GM18873 (cell line): ENCODE measurements around the gene AOX1.
"Not testable (repeated sequence)": the region's sequence is repeated elsewhere in the genome, so short reads cannot be mapped to it uniquely, and the experiment has no call there.

Source experiments
- ATAC-seq: cut with Tn5 transposase; IDR thresholded peaks from one replicate; pipeline ENCODE4 v1.9.1; 2021; ENCODE audit warnings: mild to moderate bottlenecking, moderate library complexity, moderate number of reproducible peaks; ENCODE audit not compliant: unreplicated experiment, low FRiP score

AOX1 gene

DNA sequence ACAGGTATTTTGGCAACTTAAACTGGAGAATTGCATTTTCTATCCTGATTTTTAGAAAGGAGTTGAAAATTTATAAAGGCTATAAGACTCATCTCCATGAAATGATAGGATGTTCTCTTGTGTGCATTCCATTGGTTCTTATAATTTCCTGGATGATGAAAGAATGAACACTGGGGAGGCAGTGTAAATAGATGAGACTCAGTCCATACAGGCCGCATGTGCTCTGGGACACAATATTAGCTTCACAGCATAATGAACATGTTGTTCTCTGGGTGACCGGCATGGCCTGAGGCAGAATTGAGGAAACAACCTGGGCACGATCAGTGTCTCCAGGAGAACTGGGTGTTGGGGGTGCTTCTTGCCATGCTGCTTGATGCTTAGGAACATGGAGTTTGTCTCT is 38.8 kb downstream of the AOX1 start:
- ATAC-seq: no peak

DNA sequence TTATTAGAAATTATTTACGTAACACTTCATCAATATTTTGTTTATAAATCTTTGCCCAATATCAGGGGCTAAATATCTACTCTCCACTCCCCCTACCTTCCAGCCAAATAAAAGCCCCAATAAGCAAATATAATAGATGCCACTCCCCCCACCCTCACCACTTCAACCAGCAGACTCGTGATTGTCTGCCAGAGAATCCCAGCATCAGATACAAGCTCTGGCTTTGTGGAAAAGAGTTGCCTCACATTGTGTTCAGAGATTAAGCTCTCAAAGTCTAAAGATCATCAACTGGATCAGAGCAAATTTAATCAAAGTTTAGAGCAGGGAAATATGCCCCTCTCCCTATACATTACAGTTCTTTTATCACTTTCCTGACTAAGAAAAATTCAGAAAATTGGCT is 39.5 kb downstream of the AOX1 start:
- no peak for ATAC-seq

DNA sequence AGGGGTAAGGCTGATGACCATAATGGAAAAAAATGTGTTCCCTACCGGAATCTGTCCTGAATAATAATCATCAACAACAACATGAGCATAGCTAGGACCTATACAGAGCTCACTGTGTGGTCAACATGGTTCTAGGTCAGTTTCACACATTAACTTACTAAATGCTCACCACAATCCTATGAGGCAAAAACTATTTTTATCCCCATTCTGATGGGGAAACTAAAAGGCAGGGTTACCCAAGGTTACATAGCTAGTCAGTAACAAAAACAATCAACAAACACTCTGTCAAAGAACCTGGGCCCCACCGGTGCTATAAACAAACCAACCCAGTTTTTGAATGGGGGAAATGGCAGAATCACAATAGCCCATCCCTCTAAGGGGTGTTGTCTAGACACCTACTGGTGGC is 40.1 kb downstream of the AOX1 start:
- ATAC-seq: no peak

DNA sequence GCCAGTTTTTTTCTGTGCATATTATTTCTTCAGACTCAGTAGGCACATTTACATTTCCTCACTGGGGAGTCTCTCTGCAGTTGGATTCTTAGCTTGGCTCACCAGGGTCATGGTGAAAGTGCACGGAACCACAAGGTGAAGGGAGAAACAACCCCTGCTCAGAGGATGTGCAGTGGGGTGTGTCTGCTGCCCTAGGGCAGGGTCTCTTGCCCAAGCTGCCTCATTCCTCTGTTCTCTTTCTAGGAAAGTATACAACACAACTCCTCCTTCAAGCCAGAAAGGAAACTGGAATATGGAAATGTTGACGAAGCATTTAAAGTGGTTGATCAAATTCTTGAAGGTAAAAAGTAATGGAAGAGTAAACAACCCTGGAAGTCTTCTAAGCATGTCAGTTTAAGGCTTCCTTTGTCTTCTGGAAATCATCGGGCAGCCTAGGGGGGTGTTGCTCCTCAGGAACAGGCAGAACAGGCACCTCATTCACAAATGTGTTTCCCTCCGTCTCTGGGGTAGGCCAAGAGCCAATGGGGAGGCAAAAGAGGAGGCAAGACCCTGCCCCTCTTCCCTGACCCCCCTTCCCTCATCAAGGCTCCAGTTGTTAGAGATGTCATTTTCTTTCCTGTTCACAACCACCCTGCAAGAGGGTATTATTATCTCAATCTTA is 41.4 kb downstream of the AOX1 start:
- ATAC-seq: no peak

DNA sequence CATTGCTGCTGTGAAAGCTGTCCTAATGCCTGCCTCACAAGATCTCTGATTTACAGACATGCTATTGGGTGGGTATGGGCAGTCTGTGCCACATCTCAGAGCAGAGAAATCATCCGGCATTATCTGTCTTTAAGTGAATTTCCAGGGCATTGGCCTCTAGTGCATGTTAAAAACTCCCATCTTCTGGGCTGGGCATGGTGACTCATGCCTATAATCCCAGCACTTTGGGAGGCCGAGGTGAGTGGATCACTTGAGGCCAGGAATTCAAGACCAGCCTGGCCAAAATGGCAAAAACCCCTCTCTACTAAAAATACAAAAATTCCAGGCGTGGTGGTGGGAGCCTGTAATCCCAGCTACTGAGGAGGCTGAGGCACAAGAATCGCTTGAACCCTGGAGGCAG is 42.6 kb downstream of the AOX1 start:
- ATAC-seq: not testable (repeated sequence)

DNA sequence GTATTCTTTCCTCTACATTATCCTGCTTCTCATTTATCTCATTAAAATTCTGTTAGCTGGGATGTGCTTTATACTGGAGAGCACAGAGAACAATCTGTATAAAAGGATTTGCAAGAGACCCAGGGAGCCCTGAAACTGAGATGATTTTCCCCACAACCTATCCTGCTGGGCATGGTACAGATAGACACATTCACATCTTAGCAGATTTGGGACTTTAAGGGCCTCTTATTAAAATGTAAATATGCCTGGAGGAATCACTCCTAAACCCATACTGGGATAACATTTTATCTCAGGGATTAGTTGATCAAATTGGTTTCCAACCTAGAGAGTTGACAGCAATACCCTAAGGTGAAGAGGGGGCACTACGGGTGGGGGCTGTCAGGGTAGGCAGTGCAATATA is 45.5 kb downstream of the AOX1 start:
- no peak for ATAC-seq

DNA sequence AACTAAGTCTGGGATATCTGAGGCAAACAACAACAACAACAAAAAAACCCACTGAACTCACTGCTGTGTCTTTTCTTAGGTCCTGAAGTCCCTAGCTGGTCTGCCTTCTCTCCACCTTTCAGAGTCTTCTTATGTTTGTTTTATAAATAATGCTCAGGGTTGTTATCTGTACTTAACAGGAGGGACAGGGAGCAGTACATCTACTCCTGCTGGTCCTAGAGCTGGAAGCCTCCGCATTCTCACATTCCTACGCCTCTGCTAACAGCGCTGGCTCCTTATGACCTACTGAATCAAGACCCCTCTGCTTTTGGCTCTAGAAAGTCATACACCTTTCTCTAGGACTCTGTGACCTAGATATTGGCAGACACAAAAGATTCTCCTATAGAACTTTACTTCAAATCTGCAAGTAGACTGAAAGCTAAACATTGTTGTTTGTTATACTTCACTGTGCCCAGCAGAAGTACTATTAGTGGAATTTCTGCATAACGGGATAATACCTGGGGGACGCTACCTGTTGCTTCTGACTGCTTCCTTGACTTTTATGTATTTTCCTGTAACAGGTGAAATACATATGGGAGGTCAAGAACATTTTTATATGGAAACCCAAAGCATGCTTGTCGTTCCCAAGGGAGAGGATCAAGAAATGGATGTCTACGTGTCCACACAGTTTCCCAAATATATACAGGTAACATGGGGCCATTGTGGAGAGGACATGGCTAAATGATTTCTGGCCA is 48.6 kb downstream of the AOX1 start:
- ATAC-seq: no peak

DNA sequence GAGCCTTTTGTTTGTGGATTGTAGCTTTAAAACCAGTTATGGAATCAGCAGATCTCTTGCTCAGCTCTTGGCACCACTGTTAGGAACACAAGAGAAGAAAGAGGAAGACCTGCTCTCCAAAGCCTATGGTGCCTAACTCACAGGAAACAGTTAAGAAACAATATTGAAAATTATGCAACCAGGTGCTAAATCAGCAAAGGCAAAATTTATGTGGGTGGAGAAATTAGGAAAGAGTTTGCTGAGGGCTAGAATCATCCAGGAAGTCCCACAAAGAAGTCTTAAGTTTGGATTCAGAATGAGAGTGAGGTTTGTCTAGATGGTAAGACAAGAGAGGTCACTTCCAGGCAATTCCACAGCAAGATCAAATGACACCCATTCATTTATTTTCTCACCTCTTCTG is 49.4 kb downstream of the AOX1 start:
- no peak for ATAC-seq

DNA sequence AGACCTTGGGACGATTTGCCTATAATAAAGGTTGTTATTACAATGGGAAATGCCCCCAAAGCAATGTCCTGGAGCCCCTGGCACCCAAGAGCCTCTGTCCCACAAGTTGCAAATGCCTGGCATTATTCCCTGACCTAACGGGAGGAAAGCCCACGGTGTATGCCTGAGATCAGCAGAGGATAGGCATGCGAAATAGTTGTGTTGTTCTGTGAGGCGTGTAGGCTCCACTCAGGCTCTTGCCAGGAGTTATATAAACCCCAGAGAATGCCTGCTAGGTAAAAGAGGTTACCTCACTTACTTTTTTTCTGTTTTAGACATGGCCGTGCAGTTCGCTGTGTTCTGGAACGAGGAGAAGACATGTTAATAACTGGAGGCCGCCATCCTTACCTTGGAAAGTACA is 52.1 kb downstream of the AOX1 start:
- ATAC-seq: no peak

DNA sequence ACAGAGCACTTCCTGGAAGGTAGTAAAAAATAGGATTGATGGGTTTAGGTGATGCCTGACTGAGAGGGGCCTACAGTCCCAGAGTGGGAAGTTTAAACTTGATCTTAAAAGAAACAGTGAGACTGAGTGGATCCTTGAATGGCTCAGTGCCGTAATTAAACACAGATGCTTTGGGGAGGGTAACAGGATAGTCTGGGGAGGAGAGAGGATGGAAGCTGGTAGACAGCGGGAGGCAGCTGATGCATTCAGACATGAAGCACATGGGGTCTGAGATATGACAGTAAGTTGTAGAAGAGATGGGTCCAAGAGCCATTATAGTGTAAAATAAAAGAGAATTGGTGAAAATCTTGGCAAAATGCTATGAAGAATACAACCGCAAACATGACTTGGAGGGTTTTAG is 54.4 kb downstream of the AOX1 start:
- ATAC-seq: no peak

DNA sequence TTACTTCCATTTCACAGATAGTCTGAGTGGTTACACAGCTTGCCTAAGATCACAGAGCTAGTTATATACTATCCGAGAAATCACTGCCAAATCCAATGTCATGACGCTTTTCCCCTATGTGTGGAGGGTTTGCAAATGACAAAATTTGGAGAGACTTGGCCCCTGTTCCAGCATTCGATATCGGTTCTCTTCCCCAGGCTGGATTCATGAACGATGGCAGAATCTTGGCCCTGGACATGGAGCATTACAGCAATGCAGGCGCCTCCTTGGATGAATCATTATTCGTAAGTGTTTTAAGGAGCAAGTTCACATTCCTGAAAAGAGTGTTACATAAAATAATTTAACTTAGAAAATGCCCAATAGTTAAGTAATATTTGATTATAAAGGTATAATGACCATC is 55.1 kb downstream of the AOX1 start:
- no peak for ATAC-seq

DNA sequence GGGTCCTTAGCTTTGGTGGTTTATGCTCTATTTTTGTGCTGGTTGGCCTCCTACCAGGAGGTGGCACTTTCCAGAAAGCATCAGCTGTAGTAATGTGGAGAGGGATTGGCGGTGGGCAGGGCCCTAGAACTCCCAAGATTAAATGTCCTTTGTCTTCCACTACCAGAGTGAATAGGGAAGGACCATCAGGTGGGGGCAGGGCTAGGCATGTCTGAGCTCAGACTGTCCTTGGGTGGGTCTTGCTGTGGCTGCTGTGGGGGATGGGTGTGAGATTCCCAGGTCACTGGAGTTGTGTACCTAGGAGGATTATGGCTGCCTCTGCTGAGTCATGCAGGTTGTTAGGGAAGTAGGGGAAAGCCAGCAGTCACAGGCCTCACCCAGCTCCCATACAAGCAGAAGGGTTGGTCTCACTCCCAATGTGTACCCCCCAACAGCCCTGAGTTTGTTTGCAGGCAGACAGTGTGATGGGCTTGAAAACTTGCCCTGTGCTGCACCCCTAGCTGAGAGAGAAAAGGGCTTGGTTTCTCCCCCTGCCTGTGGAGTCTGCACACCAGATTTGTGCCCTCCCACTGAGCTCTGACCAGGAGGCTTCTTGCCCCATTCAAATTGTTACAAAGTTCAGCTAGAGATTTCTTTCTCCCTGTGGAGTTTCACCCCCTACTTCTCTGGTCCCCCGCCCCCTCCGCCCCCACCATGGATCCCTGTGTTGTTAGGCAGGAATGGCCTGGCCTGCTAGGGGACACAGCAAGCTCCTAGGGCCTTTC is 62.9 kb downstream of the AOX1 start:
- not testable (repeated sequence) for ATAC-seq

DNA sequence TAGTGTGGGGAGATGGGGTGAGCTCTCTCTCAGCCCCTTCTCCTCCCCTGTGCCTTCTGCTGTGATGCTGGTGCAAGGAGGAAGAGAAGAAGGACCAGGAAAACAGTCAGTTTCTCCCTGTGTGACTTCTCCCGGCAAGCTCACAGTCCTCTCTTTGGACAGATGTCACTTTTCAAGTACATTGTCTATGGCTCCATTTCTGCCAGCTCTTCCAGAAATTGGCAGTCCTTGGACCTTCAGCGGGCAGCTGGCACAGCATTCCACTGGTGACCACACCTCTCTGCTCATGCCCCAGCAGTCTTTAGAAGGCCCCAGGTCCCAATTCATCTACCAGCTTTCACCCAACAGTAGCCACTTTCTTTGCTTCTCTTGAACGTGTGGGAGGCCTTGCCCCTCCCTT is 63.9 kb downstream of the AOX1 start:
- ATAC-seq: no peak

DNA sequence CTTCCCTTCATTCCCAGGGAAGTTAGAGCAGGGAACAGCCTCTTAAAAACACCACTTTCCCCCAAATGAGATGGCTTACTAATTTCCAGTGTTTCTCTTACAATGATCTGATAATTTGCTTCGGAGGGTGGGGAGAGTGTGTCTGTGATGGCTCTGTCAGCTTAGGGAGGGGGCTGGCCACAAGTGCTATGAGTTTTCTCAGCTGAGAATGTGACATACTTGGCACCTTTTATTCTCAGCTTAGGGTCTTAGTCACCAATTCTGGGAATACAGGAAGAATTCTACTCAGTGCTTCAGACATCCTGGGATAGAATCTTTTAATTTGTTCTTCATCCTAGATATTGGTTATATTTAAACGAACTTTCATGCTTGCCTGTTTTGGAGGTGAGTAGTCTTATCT is 64.4 kb downstream of the AOX1 start:
- no peak for ATAC-seq

DNA sequence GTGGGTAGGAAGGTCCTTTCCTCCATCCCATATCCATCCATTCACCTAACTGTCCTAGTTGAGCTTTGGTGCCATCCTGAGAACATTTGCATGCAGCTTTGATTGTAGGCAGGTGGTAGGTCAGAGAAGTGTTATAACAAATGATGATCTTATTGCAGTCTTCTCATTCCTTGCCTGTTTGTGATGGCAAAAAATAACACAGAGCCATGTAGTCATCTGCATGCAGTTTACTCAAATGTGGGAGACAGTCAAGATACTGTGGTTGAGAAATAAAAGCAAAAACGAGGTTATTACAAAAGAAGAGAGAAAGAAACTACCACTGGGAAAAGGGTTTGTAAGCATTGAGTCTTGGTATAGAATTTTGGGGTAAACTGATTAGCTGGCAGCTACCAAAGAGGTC is 66.3 kb downstream of the AOX1 start:
- no peak for ATAC-seq

DNA sequence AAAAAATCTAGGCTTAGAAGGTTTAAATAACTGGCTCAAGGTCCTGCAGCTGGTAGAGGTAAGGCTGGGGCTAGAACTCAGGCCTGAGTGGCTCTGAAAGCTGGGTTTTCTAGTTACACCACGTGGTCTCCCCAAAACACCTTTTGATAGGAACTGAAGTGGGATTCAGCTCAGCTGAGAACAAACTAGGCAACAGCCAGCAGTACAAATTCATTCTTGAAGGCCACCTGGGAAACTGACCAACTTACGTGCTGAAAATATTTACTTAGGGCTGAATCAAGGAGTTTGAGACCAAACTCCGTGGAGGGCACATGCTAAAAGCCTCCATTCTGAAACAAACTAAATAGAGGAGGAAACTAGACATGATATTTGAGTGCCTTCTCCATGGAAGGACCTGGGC is 67.2 kb downstream of the AOX1 start:
- no peak for ATAC-seq

DNA sequence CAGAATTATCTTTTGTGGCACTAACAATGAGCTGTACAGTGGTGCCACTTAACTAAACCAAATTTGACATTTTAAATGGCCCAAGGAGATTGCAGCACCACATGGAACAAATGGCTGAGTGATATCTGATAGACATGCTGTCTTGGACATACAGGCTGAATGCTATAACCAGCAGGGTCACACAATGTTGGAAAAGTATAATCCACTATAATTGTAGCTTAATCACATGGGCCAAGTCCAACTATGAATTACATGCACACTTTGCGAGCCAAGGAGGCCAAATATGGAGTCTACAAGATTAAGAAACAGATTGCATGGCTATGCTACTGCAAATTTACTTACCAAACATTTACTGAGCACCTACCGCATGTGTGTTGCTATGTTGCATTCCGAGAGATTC is 69.0 kb downstream of the AOX1 start:
- no peak for ATAC-seq

DNA sequence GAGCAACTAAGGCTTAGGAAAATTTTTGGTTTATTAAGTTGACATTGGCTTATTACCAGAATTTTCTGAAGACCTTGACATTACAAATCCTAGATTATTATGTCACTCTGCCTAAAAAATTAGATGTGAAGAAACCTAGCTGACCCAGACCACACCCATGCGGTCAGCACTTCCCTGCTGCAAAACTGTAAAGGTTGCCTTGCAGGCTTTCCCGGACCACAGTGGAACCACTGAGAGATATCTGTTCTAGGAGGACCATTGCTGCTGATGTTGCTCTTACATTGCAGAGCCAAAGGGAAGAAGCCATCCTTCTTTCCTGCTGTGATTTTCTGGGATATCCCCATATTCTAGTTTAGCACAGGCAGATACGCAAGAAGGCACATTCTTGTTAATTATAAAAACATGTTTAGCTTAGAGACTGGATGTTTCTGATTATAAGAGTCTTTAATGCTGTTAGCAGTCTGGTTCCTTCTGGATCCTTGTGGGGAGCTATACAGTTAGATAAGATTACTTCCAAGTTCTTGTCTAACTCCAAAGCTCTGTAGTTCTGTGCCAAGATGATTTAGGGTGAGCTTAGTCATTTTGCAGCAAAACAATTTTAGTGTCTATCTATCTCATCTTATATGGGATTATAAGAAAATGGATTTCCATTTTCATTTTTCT is 70.2 kb downstream of the AOX1 start:
- ATAC-seq: no peak

DNA sequence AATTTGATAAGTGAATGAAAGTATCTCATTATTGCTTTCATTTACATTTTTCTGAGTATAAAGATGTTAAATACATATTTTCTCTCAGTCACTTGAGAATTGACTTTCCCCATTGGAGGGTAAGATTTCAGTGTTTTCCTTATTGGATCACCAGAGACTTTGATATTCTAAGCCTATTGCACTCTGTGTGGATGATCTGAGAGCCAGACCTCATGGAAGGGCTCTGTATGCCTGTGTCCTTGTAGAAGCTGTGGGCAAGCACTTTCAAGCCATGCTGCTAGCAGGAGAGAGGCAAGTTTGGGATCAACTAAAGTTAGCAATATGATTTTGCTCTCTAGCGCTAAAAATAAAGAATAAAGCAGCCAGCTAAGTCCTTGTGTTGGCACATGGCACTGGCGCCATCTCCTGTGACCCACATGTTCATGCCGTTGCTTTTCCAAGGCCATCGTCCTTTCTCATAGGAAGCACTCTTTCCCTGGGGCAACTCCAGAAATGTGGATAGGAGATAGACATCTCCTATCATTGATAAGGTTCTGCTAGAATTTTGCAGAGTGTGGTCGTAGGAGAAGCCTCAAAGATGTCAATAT is 72.6 kb downstream of the AOX1 start:
- ATAC-seq: no peak

DNA sequence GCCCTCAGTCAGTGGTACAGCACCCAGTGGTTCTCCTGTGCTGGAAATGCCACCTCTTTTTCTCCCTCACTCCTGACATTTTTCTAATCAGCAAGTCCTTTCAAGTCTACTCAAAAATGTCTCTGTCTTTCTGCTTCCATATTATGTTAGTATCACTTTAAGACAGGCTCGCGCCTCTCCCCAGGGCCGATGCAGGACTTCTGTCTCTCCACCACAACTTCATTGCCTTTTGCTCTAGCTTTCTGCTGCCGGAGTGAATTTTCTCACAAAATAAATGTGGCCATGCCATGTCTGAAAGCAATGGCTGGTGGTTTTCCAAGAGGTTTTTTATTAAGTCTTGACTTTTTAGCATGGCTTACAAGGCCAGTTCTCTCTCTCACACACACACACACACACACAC is 73.6 kb downstream of the AOX1 start:
- ATAC-seq: no peak

DNA sequence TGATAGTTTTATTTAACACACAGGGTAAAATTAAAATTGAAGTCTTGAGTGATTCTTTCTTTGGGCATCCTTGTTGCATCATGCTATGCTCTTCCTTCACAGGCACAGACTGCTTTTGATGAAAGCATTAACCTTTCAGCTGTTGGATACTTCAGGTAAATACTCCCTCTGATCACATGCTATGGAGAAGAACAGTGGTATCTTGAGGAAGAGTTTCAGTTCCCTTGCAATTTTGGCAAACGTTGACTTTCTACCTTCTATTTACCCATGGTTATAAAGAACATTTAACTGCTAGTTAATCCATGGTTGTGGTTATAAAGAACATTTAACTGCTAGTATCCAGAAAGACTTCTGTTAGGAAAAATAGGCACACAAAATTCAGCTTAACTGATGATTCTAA is 75.7 kb downstream of the AOX1 start:
- ATAC-seq: no peak
